Renal cortical epithelial cell (primary cell): ENCODE data around the gene MMAB. TPM values are rescaled to one million over a fixed set of nuclear protein-coding genes. Genes with fewer than 3 reads are reported as not detected.

Experiments used
- DNase-seq: peaks from one replicate; pipeline ENCODE4 v3.0.0-alpha.2; 2011; ENCODE audit warnings: low read depth
- total RNA-seq: library from RNA; depleted of rRNA; stranded (reverse); fragments of >200 nt; gene quantifications from 2 replicates; pipeline ENCODE4 v1.2.3, GENCODE V29; 2014

The MMAB gene
- total RNA-seq, 1 donor from 2014 or later = 16.2 TPM

DNA sequence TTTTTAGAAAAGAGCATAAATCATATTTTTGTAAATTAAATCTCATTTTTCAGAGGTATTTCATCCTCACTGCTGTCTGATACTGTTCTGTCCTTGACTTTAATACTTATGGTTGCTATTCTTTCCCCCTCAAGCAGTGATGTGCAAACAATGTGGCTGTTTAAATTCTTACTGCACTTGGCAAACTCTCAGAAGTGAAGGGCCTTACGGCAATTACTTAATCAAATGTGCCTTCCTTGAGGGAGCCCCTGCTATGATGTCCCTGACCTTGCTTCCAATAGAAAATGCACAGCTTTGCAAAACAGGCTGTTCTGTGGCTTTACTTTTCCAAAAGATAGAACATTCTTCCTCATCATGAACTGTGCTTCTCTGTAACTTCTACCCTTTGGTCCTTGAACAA lies 60.7 kb downstream of the MMAB start:
- DNase-seq = no peak

DNA sequence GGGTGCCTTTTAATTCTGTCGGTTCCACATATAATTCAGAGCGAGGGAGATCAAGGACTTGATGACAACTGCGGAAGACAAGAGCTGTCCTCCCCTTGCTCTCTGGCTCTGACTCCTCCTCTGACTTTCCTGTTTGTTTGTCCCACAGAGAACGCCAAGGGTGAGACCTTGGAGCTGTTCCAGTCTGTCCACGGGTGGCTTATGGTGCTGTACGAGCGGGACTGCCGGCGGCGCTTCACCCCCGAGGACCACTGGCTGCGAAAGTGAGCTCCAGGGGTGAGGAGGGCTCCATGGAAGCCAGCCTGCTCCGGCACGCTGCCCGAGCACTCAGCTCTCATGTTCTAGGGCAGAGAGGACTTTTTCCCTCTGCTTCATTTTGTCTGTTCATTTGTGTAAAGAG lies 63.1 kb downstream of the MMAB start:
- DNase-seq = no peak

DNA sequence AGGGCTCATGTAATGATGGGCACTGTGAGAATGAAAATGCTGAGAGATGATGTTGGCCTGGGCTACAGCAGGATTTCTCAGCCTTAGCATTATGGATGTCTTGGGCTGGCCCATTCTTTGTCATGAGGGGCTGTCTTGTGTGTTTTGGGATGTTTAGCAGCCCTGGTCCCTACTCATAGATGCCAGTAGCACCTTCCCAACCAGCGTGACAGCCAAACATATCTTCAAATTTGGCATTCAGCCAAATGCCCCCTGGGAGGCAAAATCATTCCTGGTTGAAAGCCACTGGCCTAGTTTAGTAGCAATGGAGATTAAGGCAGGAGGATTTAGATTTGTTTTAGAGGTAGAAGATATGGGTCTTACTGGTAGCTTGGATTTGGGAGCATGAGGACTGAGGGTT lies 69.2 kb downstream of the MMAB start:
- DNase-seq = no peak

Other genes with a start within 250 kb of the MMAB start
- not detected in 2 replicates for gene MYO1H, start 225.6 kb downstream of the MMAB start, total RNA-seq
- 54.0 and 58.3 TPM in 2 replicates for gene KCTD10, start 96.2 kb downstream of the MMAB start, total RNA-seq
- gene UBE3B, start 95.9 kb downstream of the MMAB start, total RNA-seq = 63.2 and 78.4 TPM in 2 replicates
- gene MVK, start 290 bp upstream of the MMAB start, total RNA-seq = 24.3 and 28.8 TPM in 2 replicates
- gene FAM222A, start 140.3 kb upstream of the MMAB start, total RNA-seq = 0.35 and 3.1 TPM in 2 replicates